OCI-LY7 (cell line): ENCODE results near the gene SYCP2L. TPM values are rescaled to one million over a fixed set of nuclear protein-coding genes. Genes with fewer than 3 reads are reported as not detected.

Experiments used
- BruUV-seq: library from RNA; stranded (reverse); fragments of 400-500 nt; replicated peaks from 2 replicates; lab custom pipeline; 2021; lab: Mats Ljungman, UMichigan
- CTCF ChIA-PET: fragments of 300-600 bp; sonication (Branson Sonifier 250); formaldehyde crosslinking; loops from one replicate; lab custom pipeline; 2022; ENCODE audit warnings: antibody characterized with exemption; ENCODE audit not compliant: unreplicated experiment; lab: Charles Lee
- POLR2A ChIA-PET: fragments of 300-600 bp; sonication (Branson Sonifier 250); formaldehyde crosslinking; loops from one replicate; lab custom pipeline; 2022; ENCODE audit warnings: antibody characterized with exemption; lab: Charles Lee
- DNase-seq: peaks from one replicate; pipeline ENCODE4 v3.0.0-alpha.2; 2015; ENCODE audit warnings: low spot score
- H2AFZ ChIP-seq: fragments of 200-600 bp; sonication (generic), shearing (Covaris generic); 2 replicates; pipeline ENCODE4 v1.6.1; 2014; ENCODE audit warnings: mild to moderate bottlenecking, antibody characterized with exemption, low read length, moderate library complexity
- H3K27ac ChIP-seq: fragments of 200-600 bp; sonication (generic); 2 replicates; pipeline ENCODE4 v1.5.1; 2014; ENCODE audit warnings: mixed run types, low read depth, mild to moderate bottlenecking, moderate library complexity, low read length, inconsistent platforms; ENCODE audit not compliant: poor library complexity, severe bottlenecking
- H3K36me3 ChIP-seq: fragments of 200-600 bp; sonication (generic); 2 replicates; pipeline ENCODE4 v1.6.1; 2014; ENCODE audit warnings: mild to moderate bottlenecking, antibody characterized with exemption, low read length, moderate library complexity, mixed read lengths; ENCODE audit not compliant: insufficient read depth
- H3K4me1 ChIP-seq: fragments of 200-600 bp; sonication (generic); 2 replicates; pipeline ENCODE4 v1.5.1; 2014; ENCODE audit warnings: mild to moderate bottlenecking, low read length; ENCODE audit not compliant: insufficient read depth, poor library complexity, severe bottlenecking
- H3K4me2 ChIP-seq: fragments of 200-600 bp; sonication (generic); 2 replicates; pipeline ENCODE4 v1.6.1; 2014; ENCODE audit warnings: mild to moderate bottlenecking, low read length
- H3K4me3 ChIP-seq: fragments of 200-600 bp; sonication (generic); 2 replicates; pipeline ENCODE4 v1.5.1; 2014; ENCODE audit warnings: mild to moderate bottlenecking, low read depth, low read length; ENCODE audit not compliant: poor library complexity, severe bottlenecking
- H3K79me2 ChIP-seq: fragments of 200-600 bp; sonication (generic); 2 replicates; pipeline ENCODE4 v1.6.1; 2016; ENCODE audit warnings: low read depth, mild to moderate bottlenecking, low read length, moderate library complexity, mixed read lengths; ENCODE audit not compliant: insufficient read depth
- H3K9me2 ChIP-seq: fragments of 200-600 bp; sonication (generic); 2 replicates; pipeline ENCODE4 v1.6.1; 2016; ENCODE audit warnings: mild to moderate bottlenecking, low read length, mixed read lengths; ENCODE audit not compliant: insufficient read depth
- H3K9me3 ChIP-seq: fragments of 200-600 bp; sonication (generic); 2 replicates; pipeline ENCODE4 v1.6.1; 2014; ENCODE audit warnings: mild to moderate bottlenecking, mixed run types, low read length, mixed read lengths
- H4K20me1 ChIP-seq: fragments of 200-600 bp; sonication (generic); 2 replicates; pipeline ENCODE4 v1.6.1; 2014; ENCODE audit warnings: mild to moderate bottlenecking, antibody characterized with exemption, low read length, moderate library complexity, mixed read lengths; ENCODE audit not compliant: insufficient read depth
- CTCF ChIP-seq: fragments of 200-600 bp; sonication (generic); conservative IDR thresholded peaks from 2 replicates; pipeline ENCODE4 v1.5.1; 2014; ENCODE audit warnings: mild to moderate bottlenecking, antibody characterized with exemption, low read length, moderate library complexity, mixed read lengths
- EZH2phosphoT487 ChIP-seq: fragments of 200-600 bp; sonication (generic); IDR thresholded peaks from 2 replicates; pipeline ENCODE4 v1.6.1; 2018; ENCODE audit warnings: low read depth, borderline replicate concordance, mild to moderate bottlenecking, mixed run types, antibody characterized with exemption, low read length, moderate library complexity, mixed read lengths
- intact Hi-C: fragments of 100-400 bp; cut with micrococcal nuclease; formaldehyde crosslinking; loops from one replicate; pipeline ENCODE4 v1.10.0; 2022; ENCODE audit not compliant: unreplicated experiment
- total RNA-seq, 2 experiments: library from RNA; depleted of rRNA in 1 of 2; stranded (reverse); fragments of >200 nt in 1 of 2; shearing (Covaris generic) in 1 of 2; gene quantifications; 2 replicates each; pipeline ENCODE4 v1.2.3, GENCODE V29; 2014 to 2022

The SYCP2L gene
- total RNA-seq, 2 experiments from 2014 or later, result 1.3 to 1.4 TPM

GRCh38 chr6:10873374-10873773 lies 13.5 kb upstream of the SYCP2L start:
- Histone ChIP-seq H3K4me3 (no peak overlapping the region), H3K36me3 (no peaks in the 10 kb centered on the region), H3K79me2 (no peaks in the 10 kb centered on the region), H4K20me1 (no peaks in the 10 kb centered on the region), H3K4me2 (no peak overlapping the region), H3K9me3 (no peaks in the 10 kb centered on the region), H3K9me2 (no peaks in the 10 kb centered on the region), H3K4me1 (no peaks in the 10 kb centered on the region), H2AFZ (no peak overlapping the region), H3K27ac (no peak overlapping the region)
- intact Hi-C loops, result no loop called here
- TF ChIP-seq EZH2phosphoT487 (no peak), CTCF (no peak)
- POLR2A ChIA-PET, result interaction anchor here (0.6 to 1.6 kb wide), 7 partner anchors 13 to 638 kb away, joined by 3 to 8 read pairs (median 3); partner anchors contain the start of genes MAK and SYCP2L
- DNase-seq, result no peak
- no TSS peak for BruUV-seq
- CTCF ChIA-PET, result no interaction called here

DNA sequence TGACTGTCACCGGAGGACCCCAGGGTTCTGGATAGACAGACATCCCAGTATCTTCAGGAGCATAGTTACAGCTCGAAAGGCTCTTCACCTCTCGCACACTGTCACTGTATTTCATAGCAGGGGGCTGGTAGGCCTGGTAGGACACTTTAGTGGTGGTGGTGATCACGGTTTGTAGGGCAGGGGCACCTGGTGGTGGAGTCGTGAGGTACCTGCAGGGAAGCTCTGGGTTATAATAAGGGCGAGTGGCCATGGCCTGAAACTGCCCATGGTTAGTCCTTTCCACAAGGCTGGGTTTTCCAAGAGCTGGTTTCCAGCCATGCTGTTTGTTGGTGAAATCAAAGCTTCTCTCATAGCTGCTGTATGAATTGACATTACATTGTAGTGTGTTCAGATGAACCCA lies 12.6 kb upstream of the SYCP2L start:
- Histone ChIP-seq H4K20me1 (no peaks in the 10 kb centered on the region), H3K79me2 (no peaks in the 10 kb centered on the region), H3K4me2 (no peak overlapping the region), H3K36me3 (no peaks in the 10 kb centered on the region), H3K9me2 (no peaks in the 10 kb centered on the region), H2AFZ (no peak overlapping the region), H3K9me3 (no peaks in the 10 kb centered on the region), H3K27ac (no peak overlapping the region), H3K4me3 (no peak overlapping the region), H3K4me1 (no peaks in the 10 kb centered on the region)
- ChIA-PET POLR2A (interaction anchor here (0.7 to 1.9 kb wide), 5 partner anchors 11 to 352 kb away, joined by 3 to 5 read pairs (median 3); partner anchors contain the start of gene SYCP2L), CTCF (no interaction called here)
- TF ChIP-seq CTCF (no peak), EZH2phosphoT487 (no peak)
- DNase-seq, result no peak
- no TSS peak for BruUV-seq
- intact Hi-C loops, result no loop called here

GRCh38 chr6:10875026-10875425 lies 11.8 kb upstream of the SYCP2L start:
- Histone ChIP-seq H3K9me3 (no peaks in the 10 kb centered on the region), H3K9me2 (no peaks in the 10 kb centered on the region), H2AFZ (no peak overlapping the region), H4K20me1 (no peaks in the 10 kb centered on the region), H3K27ac (no peak overlapping the region), H3K4me3 (no peak overlapping the region), H3K79me2 (no peaks in the 10 kb centered on the region), H3K4me1 (no peaks in the 10 kb centered on the region), H3K36me3 (no peaks in the 10 kb centered on the region), H3K4me2 (no peak overlapping the region)
- no TSS peak for BruUV-seq
- intact Hi-C loops, result no loop called here
- CTCF ChIA-PET, result no interaction called here
- POLR2A ChIA-PET, result interaction anchor here (0.5 to 1.9 kb wide), 4 partner anchors 10 to 353 kb away, joined by 3 to 5 read pairs (median 4); no protein-coding TSS in a partner anchor
- no peak for TF ChIP-seq EZH2phosphoT487
- TF ChIP-seq CTCF, result no peak
- DNase-seq, result no peak
